GM18517 (cell line): ENCODE data around the gene RAI14.
"Not testable (repeated sequence)": the region's sequence is repeated elsewhere in the genome, so short reads cannot be mapped to it uniquely, and the experiment has no call there.

Experiments used
- ATAC-seq: cut with Tn5 transposase; IDR thresholded peaks from one replicate; pipeline ENCODE4 v1.9.1; 2021; ENCODE audit warnings: mild to moderate bottlenecking, moderate library complexity; ENCODE audit not compliant: unreplicated experiment

The RAI14 gene

DNA sequence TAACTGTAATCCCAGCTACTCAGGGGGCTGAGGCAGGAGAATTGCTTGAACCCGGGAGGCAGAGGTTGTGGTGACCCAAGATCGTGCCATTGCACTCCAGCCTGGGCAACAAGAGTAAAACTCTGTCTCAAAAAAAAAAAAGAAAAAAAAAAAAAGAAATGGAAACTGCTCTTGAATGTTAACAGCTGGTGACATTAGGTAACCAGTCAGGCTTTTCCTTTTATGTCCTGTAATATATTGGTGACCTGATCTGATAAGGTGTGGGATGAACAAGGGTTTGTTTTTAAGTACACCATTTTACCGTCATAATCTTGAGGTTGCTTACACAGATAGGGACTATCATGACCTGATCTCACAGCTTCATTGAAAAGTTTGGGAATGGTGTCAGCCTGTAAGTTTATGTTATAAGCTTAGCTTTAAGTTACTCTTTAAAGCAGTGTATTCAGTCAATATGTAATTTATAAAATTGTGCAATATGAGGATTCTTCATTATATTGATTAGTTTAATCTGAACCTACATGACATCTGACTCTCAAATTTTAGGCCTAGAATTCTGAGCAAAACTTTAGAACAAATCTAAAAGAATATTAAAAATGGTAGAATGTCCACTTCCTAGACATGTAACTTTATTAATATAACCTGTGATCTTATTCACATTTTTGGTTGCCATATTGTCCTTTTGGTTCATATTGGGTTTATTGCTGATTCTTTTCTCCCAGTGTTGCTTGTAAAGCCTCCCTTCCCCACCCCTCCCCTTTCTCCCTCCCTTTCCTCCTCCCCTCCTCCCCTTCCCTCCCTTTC lies 41.4 kb downstream of the RAI14 start:
- no peak for ATAC-seq

DNA sequence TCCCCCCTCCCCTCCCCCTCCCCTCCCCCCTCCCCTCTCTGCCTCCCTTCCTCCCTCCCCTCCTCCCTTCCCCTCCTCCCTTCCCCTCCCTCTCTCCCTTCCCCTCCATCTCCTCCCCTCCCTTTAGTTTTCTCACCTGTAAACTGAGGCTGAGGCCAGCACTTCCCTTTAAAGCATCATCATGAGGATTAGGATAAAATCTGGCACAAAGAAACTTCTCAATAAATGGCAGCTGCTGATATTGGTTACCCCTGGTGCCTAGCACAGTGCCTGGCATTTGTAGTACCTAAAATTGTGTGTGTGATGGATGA lies 41.9 kb downstream of the RAI14 start:
- no peak for ATAC-seq

DNA sequence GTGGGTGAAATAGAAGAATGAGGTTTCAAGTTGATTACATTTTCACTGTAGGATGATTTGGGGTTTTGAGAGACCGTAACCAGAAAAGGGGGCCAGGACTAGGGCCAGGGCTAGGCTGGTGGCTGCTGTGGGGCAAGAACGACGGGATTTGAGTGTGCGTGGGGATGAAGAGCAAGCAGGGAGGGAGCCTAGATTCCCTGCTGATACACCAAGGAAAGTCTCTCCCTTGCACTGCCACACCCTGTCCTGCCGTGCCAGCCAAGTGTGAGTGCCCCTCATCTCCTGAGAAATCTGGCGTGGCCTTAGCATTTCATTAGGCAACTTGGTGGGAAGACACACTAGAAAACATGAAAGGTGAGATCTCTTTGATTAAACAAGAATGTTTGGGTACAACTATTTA lies 42.6 kb downstream of the RAI14 start:
- no peak for ATAC-seq

DNA sequence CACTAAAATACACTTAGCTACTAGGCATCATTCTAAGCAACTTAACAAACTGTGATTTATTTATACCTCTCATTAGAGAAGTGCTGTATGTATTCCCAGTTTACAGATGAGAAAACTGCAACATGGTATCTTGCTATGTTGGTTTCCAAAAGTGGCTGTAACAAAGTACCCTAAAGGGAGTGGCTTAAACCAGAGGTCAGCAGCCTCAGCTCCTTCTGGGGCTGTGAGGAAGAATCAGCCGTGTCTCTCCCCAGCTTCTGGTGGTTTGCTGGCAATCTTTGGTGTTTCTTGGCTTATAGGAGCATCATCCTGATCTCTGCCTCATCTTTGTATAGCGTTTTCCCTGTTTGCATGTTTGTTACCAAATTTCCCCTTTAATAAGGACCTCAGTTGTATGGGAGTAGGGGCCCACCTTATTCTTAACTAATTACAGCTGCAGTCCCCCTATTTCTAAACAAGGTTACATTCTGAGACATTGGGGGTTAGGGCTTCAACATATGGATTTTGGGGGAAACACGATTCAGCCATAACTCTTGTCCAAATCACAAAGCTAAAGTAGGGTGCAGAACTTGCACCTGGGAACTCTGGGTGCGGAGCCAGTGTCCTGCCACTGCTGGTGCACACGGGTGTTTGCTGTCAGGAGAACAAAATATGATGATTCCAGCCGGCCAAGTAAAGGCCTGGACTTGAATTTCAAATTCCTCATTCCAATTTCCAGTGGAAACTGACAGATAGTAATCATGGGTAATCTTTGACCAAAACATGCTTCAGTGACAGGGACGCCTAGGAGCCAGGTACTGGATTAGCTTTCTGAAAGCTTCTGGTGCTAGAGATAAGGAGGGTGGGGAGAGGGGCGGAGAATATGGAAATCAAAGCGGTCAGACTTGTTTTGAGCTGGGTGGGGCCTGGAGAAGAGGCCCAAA lies 43.3 kb downstream of the RAI14 start:
- ATAC-seq: no peak

DNA sequence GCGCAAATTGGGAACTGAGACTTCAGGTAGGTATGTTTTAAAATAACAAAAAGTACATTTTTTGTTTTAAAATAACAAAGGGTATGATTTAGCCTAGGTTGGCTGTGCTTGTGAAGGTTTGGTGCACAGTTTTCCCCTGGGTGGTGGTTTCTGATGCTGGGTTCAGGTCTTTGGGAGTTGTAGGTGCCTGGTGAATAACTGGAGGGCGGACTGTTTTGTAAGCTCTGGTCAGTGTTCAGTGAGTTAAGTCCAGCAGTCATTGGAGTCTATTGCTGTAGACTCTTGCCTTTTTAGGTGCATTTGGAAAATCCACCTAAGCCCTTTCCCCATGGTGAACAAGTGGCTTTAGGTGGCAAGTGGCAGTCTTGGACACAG lies 43.9 kb downstream of the RAI14 start:
- ATAC-seq: no peak

DNA sequence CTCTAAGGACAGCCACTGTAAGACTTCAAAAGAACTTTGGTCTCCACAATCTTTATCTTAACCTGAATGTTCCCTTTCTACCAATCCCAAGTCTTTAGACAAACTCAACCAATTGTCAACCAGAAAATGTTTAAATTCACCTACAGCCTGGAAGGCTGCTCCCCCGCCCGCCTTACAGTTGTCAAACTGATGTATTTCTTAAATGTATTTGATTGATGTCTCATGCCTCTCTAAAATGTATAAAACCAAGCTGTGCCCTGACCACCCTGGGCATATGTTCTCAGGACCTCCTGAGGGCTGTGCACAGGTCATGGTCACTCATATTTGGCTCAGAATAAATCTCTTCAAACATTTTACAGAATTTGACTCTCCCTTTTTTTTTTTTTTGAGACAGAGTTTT lies 45.3 kb downstream of the RAI14 start:
- ATAC-seq: not testable (repeated sequence)

DNA sequence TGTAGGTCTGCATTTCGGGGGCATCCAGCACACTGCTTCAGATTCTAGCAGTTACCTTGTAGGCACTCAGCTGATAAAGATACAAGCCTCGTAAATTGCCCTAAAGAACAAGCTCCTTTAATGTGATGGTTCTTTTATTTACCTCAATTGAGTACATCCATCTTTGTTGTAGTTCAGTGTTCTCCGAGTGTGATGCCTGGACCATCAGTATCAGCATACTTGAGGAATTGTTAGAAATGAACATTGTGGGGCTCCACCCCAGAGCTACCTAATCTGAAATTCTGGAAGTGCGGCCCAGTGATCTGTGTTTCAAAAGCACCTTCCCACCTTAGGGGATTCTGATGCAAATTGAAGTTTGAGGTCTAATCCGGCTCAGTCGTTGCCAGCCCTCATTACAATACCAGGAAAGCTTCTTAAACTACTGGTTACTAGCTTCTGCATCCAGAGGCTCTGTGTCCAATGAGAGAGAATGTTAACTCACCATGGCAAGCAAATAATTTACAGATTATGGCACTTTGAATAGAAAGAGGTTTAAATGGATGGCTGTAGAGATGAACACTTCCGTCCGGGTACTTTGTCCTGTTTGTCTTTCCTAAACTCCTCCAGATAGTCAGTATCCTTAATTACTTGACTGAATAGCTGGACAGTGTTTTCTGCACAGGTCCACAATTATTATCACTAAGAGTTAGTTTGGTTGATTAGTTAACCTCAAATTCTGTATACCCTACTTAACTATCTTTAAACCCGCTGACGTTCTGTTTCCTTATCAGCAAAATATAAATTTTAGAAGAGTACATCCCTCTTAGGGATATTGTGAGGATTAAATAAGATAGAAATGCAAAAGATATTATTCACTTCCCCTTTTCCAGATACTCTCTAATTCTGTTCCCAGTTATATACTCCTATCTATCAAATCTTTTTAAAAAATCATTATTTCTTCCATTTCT lies 47.9 kb downstream of the RAI14 start:
- no peak for ATAC-seq

DNA sequence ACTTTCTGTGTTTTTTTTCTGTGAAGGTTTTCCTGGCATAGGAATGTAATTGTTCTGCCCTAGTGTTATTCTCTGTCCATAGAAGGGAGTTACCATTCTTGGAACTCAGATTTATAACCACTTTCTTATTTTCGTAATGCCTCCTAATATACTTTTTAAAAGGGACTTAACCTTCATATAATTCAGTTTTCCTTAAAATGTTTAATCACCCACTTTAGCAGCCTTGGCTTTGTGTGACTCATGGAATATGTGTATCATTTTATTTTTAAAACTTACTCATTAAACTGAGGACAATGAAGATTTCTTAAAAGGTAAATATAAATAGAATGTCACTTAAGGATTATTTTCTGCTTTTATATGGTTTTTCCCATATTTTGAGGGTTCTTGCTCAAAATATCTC lies 50.0 kb downstream of the RAI14 start:
- no peak for ATAC-seq

DNA sequence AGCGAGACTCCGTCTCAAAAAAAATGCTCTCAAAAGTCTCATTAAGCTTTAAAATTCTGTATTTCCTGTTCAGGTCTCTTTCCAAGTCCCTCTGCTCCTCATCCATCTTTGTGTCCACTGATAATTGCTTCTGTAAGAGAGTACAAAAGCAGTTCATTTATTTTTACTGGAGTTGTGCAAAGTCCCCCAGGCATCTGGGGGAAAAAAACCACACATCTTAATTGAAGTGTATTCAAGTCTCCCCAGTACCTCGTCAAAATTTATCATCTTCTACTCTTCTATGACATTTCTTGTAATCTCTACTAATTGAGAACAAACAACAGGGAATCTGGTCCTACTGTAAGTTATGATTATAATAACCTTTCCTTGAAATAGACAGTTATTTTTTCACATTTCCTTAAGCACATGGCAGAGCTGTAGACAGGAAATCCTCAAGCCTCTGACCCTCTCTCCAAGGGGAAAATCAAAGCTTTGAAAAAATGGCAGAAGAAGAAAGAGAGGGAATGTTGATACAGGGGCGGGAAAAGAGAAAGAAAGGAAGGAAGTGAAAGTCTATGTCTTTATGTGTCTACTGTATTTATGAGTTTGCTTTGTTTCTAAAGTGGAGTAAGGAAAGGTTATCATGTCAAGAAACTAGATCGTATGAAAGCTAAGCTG lies 51.5 kb downstream of the RAI14 start:
- no peak for ATAC-seq

DNA sequence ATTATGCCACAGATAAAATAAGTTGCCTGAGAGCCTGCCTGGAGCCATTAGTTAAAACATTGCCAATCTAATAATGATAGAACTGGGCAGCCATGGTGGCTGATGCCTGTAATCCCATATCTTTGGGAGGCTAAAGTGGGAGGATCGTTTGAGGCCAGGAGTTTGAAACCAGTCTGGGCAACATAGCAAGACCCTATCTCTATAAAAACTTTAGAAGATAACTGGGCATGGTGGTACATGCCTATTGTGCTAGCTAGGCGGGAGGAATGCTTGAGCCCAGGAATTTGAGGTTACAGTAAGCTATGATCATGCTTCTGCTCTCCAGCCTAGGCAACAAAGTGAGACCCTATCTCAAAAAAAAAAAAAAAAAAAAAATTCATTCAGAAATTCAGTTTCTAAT lies 52.6 kb downstream of the RAI14 start:
- no peak for ATAC-seq

DNA sequence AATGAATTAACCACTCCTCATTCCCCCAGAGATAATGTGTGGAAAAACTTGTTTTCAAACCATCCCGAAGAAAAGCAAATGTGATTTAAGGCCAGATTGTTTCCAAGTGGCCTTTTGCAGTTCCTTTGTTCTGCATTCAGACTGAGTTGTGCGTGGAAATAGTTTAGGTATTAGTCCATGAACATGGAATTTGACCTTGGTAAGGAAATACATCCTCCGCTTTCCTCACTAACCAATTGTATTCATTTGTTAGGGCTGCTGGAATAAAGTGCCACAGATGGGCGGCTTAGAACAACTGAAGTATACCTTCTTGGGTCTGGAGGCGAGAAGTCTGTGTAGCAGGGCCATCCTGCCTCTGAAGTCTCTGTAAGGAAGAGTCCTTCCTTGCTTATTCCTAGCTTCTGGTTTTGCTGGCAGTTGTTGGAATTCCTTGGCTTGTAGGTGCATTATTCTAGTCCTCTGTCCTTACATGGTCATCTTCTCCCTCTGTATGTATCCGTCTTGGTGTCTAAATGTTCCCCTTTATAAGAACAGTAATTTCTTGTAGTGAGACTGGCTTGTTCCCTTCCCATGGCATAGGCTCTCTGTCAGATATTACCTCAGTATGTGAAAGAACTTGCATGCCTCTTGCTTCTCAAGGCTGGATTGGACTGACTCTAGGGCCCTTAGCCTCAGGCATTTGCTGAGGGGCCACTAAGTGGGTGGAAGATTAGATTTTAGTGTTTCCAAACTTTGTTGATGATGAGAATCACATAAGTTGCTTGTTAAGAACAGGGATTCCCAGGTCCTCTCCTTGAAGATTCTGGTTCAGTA lies 53.9 kb downstream of the RAI14 start:
- ATAC-seq: no peak

DNA sequence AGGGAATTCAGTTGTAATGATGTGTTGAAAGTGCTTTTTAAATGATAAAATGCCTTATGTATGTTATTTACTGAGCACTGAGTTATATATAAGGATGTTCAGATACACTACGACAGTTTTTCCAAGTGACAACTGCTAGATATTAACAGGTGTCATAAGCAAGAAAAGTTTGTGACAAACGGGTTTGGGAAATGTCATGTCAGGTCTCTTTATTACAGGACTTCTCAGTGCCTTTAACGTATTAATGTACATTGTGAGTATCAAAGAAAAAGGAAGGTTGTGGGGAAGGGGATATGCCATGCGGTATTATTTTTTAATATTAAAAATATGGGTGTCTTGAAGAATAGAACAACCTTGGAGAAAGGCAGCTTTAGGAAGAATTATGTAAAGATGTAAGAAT lies 56.4 kb downstream of the RAI14 start:
- ATAC-seq: no peak

DNA sequence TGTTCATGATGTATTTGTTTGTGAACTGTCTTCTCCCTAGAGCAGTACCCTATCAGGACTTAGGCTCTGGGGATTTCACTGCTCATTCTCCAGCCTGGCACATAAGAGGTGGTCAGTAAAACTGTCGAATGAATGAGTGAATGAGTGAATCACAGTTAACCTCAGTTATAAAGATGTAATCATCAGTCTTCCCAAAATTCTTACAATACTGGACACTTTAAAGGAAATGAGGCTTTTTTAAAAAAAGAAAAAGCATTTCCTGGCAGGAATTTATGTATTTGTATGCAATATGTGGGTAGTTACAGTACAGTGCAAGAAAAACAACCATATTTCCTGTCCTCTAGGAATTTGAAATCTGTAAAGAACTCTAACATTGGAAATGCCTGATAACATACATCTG lies 59.6 kb downstream of the RAI14 start:
- no peak for ATAC-seq

DNA sequence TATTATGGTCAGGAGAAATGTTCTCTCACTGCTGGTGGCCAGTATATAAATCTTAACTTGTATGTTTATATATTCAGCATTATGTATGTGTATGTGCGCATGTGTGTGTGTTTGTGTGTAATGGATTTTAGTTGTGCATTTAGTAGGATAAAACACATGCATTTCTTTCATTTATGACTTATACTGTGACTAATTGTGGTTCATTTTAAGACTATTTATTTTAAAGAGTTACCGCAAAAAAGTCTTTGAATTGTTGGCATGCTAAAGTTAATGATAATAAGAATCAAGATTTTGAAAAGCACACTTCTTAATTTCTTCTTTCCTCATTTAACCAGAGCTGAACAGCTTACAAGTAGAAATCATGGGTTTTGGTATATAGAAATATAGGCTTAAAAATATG lies 60.9 kb downstream of the RAI14 start:
- no peak for ATAC-seq

DNA sequence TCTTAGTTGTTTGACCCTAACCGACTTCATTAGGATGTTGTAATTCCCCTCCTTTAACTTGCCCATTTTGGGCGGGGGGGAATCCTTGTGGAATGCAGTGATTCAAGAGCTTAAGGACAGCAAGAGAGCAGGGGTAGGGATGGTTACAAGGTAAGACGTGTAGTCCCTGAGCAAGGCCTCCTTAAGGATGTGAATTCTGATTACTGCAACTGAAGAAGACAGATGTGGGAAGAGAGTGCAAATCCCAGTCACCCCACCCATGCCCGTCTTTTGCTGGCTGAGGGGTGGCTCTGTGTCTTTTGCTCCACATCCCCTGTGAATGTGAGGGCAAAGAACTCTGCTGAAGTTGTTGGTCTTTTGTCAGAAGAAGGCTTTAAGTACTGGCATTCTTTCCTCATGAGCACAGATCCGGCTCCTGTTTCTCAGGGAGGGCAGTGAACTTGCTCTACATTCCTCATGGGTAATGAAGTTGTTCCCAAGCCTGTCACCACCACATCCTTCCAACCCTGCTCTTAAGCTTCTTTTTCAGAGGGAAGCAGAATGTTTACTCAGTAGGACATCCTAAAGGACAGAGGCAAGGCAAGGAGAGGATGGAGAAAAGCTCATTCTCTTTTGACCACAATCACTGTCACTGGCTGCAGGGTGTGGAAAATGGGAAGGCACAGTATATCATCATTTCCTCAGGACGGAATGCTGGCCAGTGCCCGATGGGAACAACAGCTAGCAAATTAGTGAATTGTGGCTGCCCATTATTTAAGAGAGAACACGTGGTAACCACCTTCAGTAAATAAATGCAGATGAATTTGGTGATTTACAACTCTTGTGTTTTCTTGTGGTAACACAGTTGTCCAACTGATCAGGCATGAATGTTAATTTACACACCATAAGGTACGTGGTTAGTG lies 61.5 kb downstream of the RAI14 start:
- ATAC-seq: no peak

DNA sequence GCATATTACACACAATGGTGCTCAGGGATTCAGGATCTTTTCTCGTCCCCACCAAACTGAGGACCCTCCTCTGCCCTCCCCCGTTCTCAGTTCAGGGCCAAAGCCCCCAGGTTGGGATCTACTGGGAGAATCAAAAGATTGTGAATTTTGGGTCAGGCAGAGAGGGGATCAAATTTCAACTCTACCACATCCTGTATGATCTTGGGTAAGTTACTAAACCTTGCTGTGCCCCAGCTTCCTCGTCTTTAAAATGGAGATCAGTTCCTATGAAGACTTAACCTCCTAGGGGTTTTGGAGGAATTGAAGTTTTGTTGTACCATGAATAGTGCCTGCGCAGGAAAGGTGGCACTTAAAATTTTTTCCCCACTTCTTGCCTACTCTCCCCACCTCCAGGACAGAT lies 62.4 kb downstream of the RAI14 start:
- ATAC-seq: no peak

DNA sequence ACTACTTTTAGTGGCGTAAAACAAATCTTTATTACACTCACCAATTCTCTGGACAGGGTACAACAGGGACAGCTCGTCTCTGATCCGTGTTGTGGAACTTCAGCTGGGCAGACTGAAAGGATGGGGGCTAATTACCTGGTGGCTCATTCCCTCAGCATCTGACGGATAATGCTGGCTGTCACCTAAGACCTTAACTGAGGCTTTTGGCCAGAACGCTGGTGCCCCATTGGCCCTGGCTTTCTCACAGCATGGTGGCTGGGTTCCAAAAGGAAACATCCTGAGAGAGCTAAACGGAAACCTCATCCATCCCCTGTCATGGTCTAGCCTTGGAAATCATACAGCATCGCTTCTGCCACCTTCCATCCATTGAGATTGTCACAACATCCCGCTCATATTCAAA lies 62.9 kb downstream of the RAI14 start:
- ATAC-seq: no peak

DNA sequence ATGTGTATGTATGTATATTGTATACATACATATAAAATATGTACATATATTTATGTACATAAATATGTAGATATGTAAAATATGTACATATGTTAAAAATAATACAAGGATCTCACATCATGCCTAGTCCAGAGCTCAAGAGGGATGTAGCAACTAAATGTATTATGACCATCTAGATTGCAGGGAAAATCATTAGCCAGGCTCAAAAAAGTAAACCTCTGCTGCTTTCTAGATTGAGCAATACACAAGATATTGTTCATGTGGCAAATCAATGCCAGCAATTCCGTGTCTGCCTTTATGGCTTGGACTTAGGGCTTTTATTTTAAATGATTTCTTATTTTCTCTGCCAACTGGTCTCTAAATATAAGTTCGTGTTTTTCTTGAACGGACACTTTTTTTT lies 65.2 kb downstream of the RAI14 start:
- no peak for ATAC-seq

DNA sequence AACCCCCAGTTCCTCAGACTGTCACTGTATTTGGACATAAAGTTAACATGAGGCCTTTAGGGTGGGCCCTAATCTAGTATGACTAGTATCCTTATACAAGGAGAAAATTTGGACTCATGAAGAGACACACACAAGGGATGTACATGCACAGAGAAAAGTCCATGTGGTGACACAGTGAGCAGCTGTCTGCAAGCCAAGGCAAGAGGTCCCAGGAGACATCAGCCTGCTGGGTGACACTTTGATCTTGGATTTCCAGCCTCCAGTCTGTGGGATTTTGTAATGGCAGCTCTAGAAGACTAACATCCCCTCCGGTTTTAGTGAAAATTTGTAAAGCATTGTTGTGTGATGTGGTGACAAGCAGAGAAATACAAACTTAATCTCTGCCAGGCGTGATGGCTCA lies 66.1 kb downstream of the RAI14 start:
- ATAC-seq: no peak
